PC-3 (cell line): ENCODE results near the gene MARCHF11. TPM values are rescaled to one million over a fixed set of nuclear protein-coding genes. Genes with fewer than 3 reads are reported as not detected.

Experiments used
- ATAC-seq: fragments of 200-7000 bp; cut with Tn5 transposase; 2 replicates; pipeline ENCODE4 v1.9.1; 2020; ENCODE audit warnings: mild to moderate bottlenecking, moderate library complexity
- BruUV-seq: library from RNA; stranded (reverse); fragments of 400-500 nt; replicated peaks from 2 replicates; lab custom pipeline; 2021; lab: Mats Ljungman, UMichigan
- CTCF ChIA-PET: fragments of 300-600 bp; sonication (Branson Sonifier 250); formaldehyde crosslinking; loops from one replicate; lab custom pipeline; 2022; ENCODE audit warnings: antibody characterized with exemption; lab: Charles Lee
- POLR2A ChIA-PET: fragments of 300-600 bp; sonication (Branson Sonifier 250); formaldehyde crosslinking; loops from one replicate; lab custom pipeline; 2022; ENCODE audit warnings: antibody characterized with exemption; ENCODE audit not compliant: unreplicated experiment; lab: Charles Lee
- DNase-seq: peaks from one replicate; pipeline ENCODE4 v3.0.0-alpha.2; 2015
- H2AFZ ChIP-seq: fragments of 300-600 bp; sonication (generic); 2 replicates; pipeline ENCODE4 v1.6.0; 2016; ENCODE audit warnings: antibody characterized with exemption, low read length
- H3F3A ChIP-seq: fragments of 300-600 bp; sonication (generic); one replicate; pipeline ENCODE4 v1.6.0; 2017; ENCODE audit warnings: antibody characterized with exemption, low read length, control low read depth, mild to moderate bottlenecking; ENCODE audit not compliant: unreplicated experiment
- H3K27ac ChIP-seq: fragments of 300-600 bp; sonication (generic); 2 replicates; pipeline ENCODE4 v1.5.1; 2016; ENCODE audit warnings: mild to moderate bottlenecking, low read length
- H3K27me3 ChIP-seq: fragments of 300-600 bp; sonication (generic); 2 replicates; pipeline ENCODE4 v1.6.1; 2016; ENCODE audit warnings: low read length, mixed read lengths
- H3K36me3 ChIP-seq: fragments of 300-600 bp; sonication (generic); 2 replicates; pipeline ENCODE4 v1.6.1; 2016; ENCODE audit warnings: low read depth, mixed run types, low read length, mixed read lengths
- H3K4me1 ChIP-seq: fragments of 300-600 bp; sonication (generic); 2 replicates; pipeline ENCODE4 v1.5.1; 2016; ENCODE audit warnings: low read length; ENCODE audit not compliant: insufficient read depth
- H3K4me2 ChIP-seq: fragments of 300-600 bp; sonication (generic); 2 replicates; pipeline ENCODE4 v1.6.0; 2016; ENCODE audit warnings: low read length
- H3K4me3 ChIP-seq: fragments of 300-600 bp; sonication (generic); 2 replicates; pipeline ENCODE4 v1.5.1; 2016; ENCODE audit warnings: mild to moderate bottlenecking, low read length, mixed read lengths
- H3K79me2 ChIP-seq: fragments of 300-600 bp; sonication (generic); 2 replicates; pipeline ENCODE4 v1.6.1; 2017; ENCODE audit warnings: low read length, mixed read lengths
- H3K9ac ChIP-seq: fragments of 300-600 bp; sonication (generic); 2 replicates; pipeline ENCODE4 v1.6.0; 2016; ENCODE audit warnings: mild to moderate bottlenecking, low read length
- H3K9me2 ChIP-seq: fragments of 300-600 bp; sonication (generic); replicated peaks from 2 replicates; pipeline ENCODE4 v1.6.1; 2016; ENCODE audit warnings: mixed run types, low read length, mixed read lengths
- H3K9me3 ChIP-seq: fragments of 300-600 bp; sonication (generic); 2 replicates; pipeline ENCODE4 v1.6.1; 2016; ENCODE audit warnings: low read length, mixed read lengths
- H4K20me1 ChIP-seq: fragments of 300-600 bp; sonication (generic); 2 replicates; pipeline ENCODE4 v1.6.1; 2016; ENCODE audit warnings: low read length, mixed read lengths
- CTCF ChIP-seq: fragments of 300-600 bp; sonication (generic); conservative IDR thresholded peaks from 2 replicates; pipeline ENCODE4 v1.5.1; 2017; ENCODE audit warnings: antibody characterized with exemption, low read depth, mild to moderate bottlenecking, low read length
- EZH2 ChIP-seq: fragments of 300-600 bp; sonication (generic); IDR thresholded peaks from one replicate; pipeline ENCODE4 v1.6.1; 2017; ENCODE audit warnings: antibody characterized with exemption, mild to moderate bottlenecking, low read length; ENCODE audit not compliant: unreplicated experiment
- EZH2phosphoT487 ChIP-seq: fragments of 300-600 bp; sonication (generic); IDR thresholded peaks from 2 replicates; pipeline ENCODE4 v1.6.1; 2018; ENCODE audit warnings: mild to moderate bottlenecking, antibody characterized with exemption, low read length, borderline replicate concordance
- intact Hi-C: fragments of 100-400 bp; cut with micrococcal nuclease; formaldehyde crosslinking; loops from 2 replicates; pipeline ENCODE4 v1.9.0; 2023
- total RNA-seq: library from RNA; depleted of rRNA; stranded (reverse); fragments of >200 nt; gene quantifications from 2 replicates; pipeline ENCODE4 v1.2.3, GENCODE V29; 2014

MARCHF11 gene
- total RNA-seq, 1 experiment from 2014 or later, result not detected

DNA sequence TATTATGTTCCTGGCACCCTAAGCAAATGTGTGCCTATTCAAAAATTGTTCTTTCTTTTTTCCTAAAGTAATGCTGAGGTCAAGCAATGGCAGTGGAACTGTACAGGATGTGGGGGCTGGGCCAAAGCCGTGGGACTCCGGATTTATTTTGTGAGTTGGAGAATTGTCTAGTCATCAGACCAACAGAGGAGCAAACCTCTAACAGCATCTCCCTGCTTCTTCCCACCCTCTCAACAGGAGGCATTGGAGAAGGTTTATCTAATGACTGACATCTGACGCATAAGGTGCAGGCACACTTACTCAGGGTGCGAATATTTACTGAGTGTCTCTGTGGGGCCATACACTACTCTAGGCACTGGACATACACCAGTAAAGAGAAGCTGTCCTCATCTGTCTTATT is 38.6 kb downstream of the MARCHF11 start:
- Histone ChIP-seq H3K4me2 (no peak overlapping the region), H3K4me3 (no peak overlapping the region), H4K20me1 (no peaks in the 10 kb centered on the region), H3K9me3 (peaks cover 3% of the 10 kb centered on the region; the same call in 1 of the 2 replicates), H3K9ac (no peak overlapping the region), H3K4me1 (no peaks in the 10 kb centered on the region), H3K27me3 (no peaks in the 10 kb centered on the region), H3K79me2 (no peaks in the 10 kb centered on the region), H3K9me2 (no peaks in the 10 kb centered on the region), H3K36me3 (no peaks in the 10 kb centered on the region), H3F3A (no peaks in the 10 kb centered on the region), H2AFZ (no peak overlapping the region), H3K27ac (no peak overlapping the region)
- POLR2A ChIA-PET, result no interaction called here
- TF ChIP-seq EZH2phosphoT487, result no peak
- no peak for TF ChIP-seq CTCF
- TF ChIP-seq EZH2, result no peak
- CTCF ChIA-PET, result no interaction called here
- intact Hi-C loops, result no loop called here
- DNase-seq (no peak), ATAC-seq (no peak)
- BruUV-seq, result no TSS peak

DNA sequence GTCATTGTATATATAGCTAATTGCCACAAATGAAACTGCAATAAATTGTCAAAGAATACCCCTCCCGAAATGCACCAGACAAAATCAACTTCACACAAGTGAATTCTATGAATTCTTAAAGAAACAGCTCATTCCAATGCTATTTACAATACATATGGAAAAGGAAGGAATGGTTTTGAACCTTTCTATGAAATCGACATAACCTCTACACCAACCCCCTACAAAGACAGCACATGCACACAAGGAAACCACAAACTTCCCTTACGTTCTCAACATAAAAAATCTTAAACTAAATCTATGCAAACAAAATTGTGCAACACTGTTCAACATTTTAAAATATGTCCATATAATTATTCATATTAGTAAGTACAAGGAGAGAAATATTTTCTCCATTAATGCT is 39.2 kb downstream of the MARCHF11 start:
- intact Hi-C loops, result no loop called here
- H3K79me2 ChIP-seq, result no peaks in the 10 kb centered on the region
- no peaks in the 10 kb centered on the region for H3K9me2 ChIP-seq
- no peak overlapping the region for H2AFZ ChIP-seq
- no peak overlapping the region for H3K9ac ChIP-seq
- H3K4me1 ChIP-seq, result no peaks in the 10 kb centered on the region
- H3K27me3 ChIP-seq, result no peaks in the 10 kb centered on the region
- no peak for TF ChIP-seq EZH2phosphoT487
- no peak for TF ChIP-seq EZH2
- TF ChIP-seq CTCF, result no peak
- no peaks in the 10 kb centered on the region for H4K20me1 ChIP-seq
- BruUV-seq, result no TSS peak
- no peak overlapping the region for H3K4me3 ChIP-seq
- H3F3A ChIP-seq, result no peaks in the 10 kb centered on the region
- POLR2A ChIA-PET, result interaction anchor here (0.6 kb wide), 1 partner anchor 20 kb away, joined by 3 read pairs; no protein-coding TSS in a partner anchor
- H3K9me3 ChIP-seq, result peaks cover 3% of the 10 kb centered on the region; the same call in 1 of the 2 replicates
- no peak for ATAC-seq
- no peak overlapping the region for H3K4me2 ChIP-seq
- no peak for DNase-seq
- H3K36me3 ChIP-seq, result no peaks in the 10 kb centered on the region
- CTCF ChIA-PET, result no interaction called here
- no peak overlapping the region for H3K27ac ChIP-seq

DNA sequence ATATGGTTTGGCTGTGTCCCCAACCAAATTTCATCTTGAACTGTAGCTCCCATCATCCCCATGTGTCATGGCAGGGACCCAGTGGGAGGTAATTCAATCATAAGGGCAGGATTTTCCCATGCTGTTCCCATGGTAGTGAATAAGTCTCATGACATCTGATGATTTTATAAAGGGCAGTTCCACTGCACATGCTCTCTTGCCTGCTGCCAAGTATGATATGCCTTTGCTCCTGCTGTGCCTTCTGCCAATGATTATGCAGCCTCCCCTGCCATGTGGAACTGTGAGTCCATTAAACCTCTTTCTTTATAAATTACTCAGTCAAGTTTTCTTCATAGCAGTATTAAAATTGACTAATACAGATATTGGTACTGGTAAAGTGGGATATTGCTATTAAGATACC is 42.4 kb downstream of the MARCHF11 start:
- POLR2A ChIA-PET, result no interaction called here
- CTCF ChIA-PET, result no interaction called here

More for the DNA sequence above, 42.4 kb downstream of the MARCHF11 start:
- Histone ChIP-seq H3K4me2 (no peak overlapping the region), H3K27me3 (0 out of 2 replicates have a peak, but pooled peaks cover 1% of the 10 kb centered on the region), H3K4me1 (no peaks in the 10 kb centered on the region), H2AFZ (no peak overlapping the region), H3K9me3 (no peaks in the 10 kb centered on the region; the same call in 1 of the 2 replicates), H3K4me3 (no peak overlapping the region), H3K79me2 (no peaks in the 10 kb centered on the region), H4K20me1 (no peaks in the 10 kb centered on the region), H3K36me3 (no peaks in the 10 kb centered on the region), H3F3A (no peaks in the 10 kb centered on the region), H3K27ac (no peak overlapping the region), H3K9me2 (no peaks in the 10 kb centered on the region), H3K9ac (no peak overlapping the region)
- intact Hi-C loops, result no loop called here
- TF ChIP-seq CTCF (no peak), EZH2phosphoT487 (no peak), EZH2 (no peak)
- DNase-seq (no peak), ATAC-seq (no peak)
- BruUV-seq, result no TSS peak
